Stimulated activated CD4-positive, alpha-beta T cell treated with anti-CD3 and anti-CD28 coated beads, Interleukin-15, amount 100 ng/mL, for 48 hours (primary cell): ENCODE measurements around the gene OGN.
"Not testable (repeated sequence)": the region's sequence is repeated elsewhere in the genome, so short reads cannot be mapped to it uniquely, and the experiment has no call there.

Experiments
- DNase-seq, 2 donors: peaks; one replicate each; pipeline ENCODE4 v3.0.0-alpha.2; 2020; ENCODE audit warnings: low read depth in 2 of 2

OGN gene

GRCh38 chr9:92404042-92404836 is at the start of gene OGN:
Gene OGN (minus strand): TSS chr9:92404578. CDS start chr9:92403407, 1,171 bp downstream.
- no peak for DNase-seq

- DNase-seq = no peak
These were observed 42.2 kb upstream of the OGN start for GRCh38 chr9:92446536-92446935.

GRCh38 chr9:92444841-92445240 is 40.5 kb upstream of the OGN start:
- no peak for DNase-seq

GRCh38 chr9:92440751-92441046 is 36.3 kb upstream of the OGN start:
- DNase-seq = no peak

- no peak for DNase-seq
These were observed 35.8 kb upstream of the OGN start for GRCh38 chr9:92439921-92440750.

GRCh38 chr9:92438900-92439526 is 34.6 kb upstream of the OGN start:
- DNase-seq = no peak

- no peak for DNase-seq
These were observed 30.9 kb upstream of the OGN start for GRCh38 chr9:92435263-92435662.

GRCh38 chr9:92432972-92433548 is 28.7 kb upstream of the OGN start:
- no peak for DNase-seq

GRCh38 chr9:92432350-92432749 is 28.0 kb upstream of the OGN start:
- no peak for DNase-seq

- DNase-seq = no peak
These were observed 25.5 kb upstream of the OGN start for GRCh38 chr9:92429836-92430235.

GRCh38 chr9:92426501-92427145 is 22.2 kb upstream of the OGN start:
- DNase-seq = no peak

GRCh38 chr9:92425474-92425873 is 21.1 kb upstream of the OGN start:
- no peak for DNase-seq

- no peak for DNase-seq
These were observed 20.0 kb upstream of the OGN start, which contains the start of gene OMD for GRCh38 chr9:92424340-92424739. Gene OMD (minus strand): TSS chr9:92424471. CDS start chr9:92417558, 6,913 bp downstream.

- no peak for DNase-seq
These were observed 19.2 kb upstream of the OGN start for GRCh38 chr9:92423612-92424011.

- DNase-seq = no peak
These were observed 18.4 kb upstream of the OGN start for GRCh38 chr9:92422611-92423338.

GRCh38 chr9:92414566-92414965 is 10.2 kb upstream of the OGN start:
- DNase-seq = no peak

- not testable (repeated sequence) for DNase-seq
These were observed 6.8 kb upstream of the OGN start for GRCh38 chr9:92411157-92411556.

GRCh38 chr9:92408747-92409478 is 4.5 kb upstream of the OGN start:
- no peak for DNase-seq

GRCh38 chr9:92407818-92408217 is 3.4 kb upstream of the OGN start:
- no peak for DNase-seq

GRCh38 chr9:92406477-92406876 is 2.1 kb upstream of the OGN start:
- DNase-seq = no peak
